Neutrophil (primary cell): Measurements from ENCODE around the gene PRTN3.

Source experiments
- H3K27ac ChIP-seq: fragments of 200-600 bp; sonication (generic); 2 replicates; pipeline ENCODE4 v1.5.1; 2016; ENCODE audit warnings: mild to moderate bottlenecking, moderate library complexity
- H3K27me3 ChIP-seq: fragments of 200-600 bp; sonication (generic); 2 replicates; pipeline ENCODE4 v1.6.0; 2016; ENCODE audit warnings: mild to moderate bottlenecking
- H3K36me3 ChIP-seq: fragments of 200-600 bp; sonication (generic); 2 replicates; pipeline ENCODE4 v1.5.1; 2017
- H3K4me1 ChIP-seq, 2 experiments: fragments of 200-600 bp in 1 of 2; sonication (generic) in 1 of 2; 1 replicate in 1 of 2; 2 replicates in 1 of 2; pipeline versions ENCODE4 v1.5.1 to v1.6.1; 2013 to 2016; ENCODE audit warnings: low read depth in 1 of 2, low read length in 1 of 2, mild to moderate bottlenecking in 1 of 2, moderate library complexity in 1 of 2; ENCODE audit not compliant: control insufficient read depth in 1 of 2, insufficient read depth in 1 of 2
- H3K4me3 ChIP-seq, 2 experiments: fragments of 200-600 bp in 1 of 2; sonication (generic) in 1 of 2; 1 replicate in 1 of 2; 2 replicates in 1 of 2; pipeline ENCODE4 v1.5.1; 2013 to 2016; ENCODE audit warnings: low read depth in 1 of 2, low read length in 1 of 2, mild to moderate bottlenecking in 1 of 2, moderate library complexity in 1 of 2
- H3K9me3 ChIP-seq: fragments of 200-600 bp; sonication (generic); 2 replicates; pipeline ENCODE4 v1.5.1; 2016
- TF ChIP-seq, protein P1 (sequence below): fragments of 200-600 bp; sonication (generic); IDR thresholded peaks from 2 replicates; pipeline ENCODE4 v1.5.1; 2016; ENCODE audit warnings: antibody characterized with exemption

PRTN3 gene, protein sequence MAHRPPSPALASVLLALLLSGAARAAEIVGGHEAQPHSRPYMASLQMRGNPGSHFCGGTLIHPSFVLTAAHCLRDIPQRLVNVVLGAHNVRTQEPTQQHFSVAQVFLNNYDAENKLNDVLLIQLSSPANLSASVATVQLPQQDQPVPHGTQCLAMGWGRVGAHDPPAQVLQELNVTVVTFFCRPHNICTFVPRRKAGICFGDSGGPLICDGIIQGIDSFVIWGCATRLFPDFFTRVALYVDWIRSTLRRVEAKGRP

DNA sequence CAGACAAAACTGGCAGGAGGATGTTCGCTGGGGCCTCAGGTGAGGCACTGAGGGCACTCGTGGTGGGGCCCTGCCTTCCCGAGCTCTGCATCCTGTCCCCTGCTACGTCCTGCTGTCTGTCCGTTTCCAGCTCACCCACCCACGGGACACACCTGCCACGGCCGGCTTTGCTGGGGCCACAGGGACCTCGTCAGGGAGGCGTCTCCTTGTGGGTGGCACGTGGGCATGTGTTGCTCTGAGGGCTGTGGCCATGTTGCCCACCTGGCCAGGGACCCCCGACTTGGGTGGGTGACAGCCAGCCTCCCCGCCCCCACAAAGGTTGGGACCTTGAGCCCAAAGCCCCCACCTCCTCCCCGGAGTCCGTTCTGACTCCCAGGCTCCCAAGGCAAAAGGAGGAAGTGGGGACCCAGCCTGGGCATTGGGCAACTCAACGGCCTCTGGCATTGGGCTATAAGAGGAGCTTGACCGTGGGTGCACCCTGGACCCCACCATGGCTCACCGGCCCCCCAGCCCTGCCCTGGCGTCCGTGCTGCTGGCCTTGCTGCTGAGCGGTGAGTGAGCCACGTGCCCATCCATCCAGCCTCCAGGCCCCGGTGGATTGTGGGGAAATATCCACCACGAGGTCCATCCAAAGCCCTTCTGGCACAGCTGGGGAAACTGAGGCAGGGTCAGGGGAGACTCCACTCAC is at the start of gene PRTN3:
PRTN3 (plus strand) TSS at position 481 of the 688 bp plus-strand sequence; CDS start at position 491, 10 bp downstream.
- no peaks in the 10 kb centered on the region for H3K9me3 ChIP-seq
- TF ChIP-seq, protein P1, sequence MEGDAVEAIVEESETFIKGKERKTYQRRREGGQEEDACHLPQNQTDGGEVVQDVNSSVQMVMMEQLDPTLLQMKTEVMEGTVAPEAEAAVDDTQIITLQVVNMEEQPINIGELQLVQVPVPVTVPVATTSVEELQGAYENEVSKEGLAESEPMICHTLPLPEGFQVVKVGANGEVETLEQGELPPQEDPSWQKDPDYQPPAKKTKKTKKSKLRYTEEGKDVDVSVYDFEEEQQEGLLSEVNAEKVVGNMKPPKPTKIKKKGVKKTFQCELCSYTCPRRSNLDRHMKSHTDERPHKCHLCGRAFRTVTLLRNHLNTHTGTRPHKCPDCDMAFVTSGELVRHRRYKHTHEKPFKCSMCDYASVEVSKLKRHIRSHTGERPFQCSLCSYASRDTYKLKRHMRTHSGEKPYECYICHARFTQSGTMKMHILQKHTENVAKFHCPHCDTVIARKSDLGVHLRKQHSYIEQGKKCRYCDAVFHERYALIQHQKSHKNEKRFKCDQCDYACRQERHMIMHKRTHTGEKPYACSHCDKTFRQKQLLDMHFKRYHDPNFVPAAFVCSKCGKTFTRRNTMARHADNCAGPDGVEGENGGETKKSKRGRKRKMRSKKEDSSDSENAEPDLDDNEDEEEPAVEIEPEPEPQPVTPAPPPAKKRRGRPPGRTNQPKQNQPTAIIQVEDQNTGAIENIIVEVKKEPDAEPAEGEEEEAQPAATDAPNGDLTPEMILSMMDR: no peak
- H3K4me3 ChIP-seq: peak within 1 kb of the TSS in 1 of 2 experiments; percentile 24
- H3K27me3 ChIP-seq: peaks cover 50% of the 10 kb centered on the region
- peaks cover 53 to 56% of the 10 kb centered on the region in 2 experiments for H3K4me1 ChIP-seq
- no peaks in the 10 kb centered on the region for H3K36me3 ChIP-seq
- no peak within 1 kb of the TSS for H3K27ac ChIP-seq

DNA sequence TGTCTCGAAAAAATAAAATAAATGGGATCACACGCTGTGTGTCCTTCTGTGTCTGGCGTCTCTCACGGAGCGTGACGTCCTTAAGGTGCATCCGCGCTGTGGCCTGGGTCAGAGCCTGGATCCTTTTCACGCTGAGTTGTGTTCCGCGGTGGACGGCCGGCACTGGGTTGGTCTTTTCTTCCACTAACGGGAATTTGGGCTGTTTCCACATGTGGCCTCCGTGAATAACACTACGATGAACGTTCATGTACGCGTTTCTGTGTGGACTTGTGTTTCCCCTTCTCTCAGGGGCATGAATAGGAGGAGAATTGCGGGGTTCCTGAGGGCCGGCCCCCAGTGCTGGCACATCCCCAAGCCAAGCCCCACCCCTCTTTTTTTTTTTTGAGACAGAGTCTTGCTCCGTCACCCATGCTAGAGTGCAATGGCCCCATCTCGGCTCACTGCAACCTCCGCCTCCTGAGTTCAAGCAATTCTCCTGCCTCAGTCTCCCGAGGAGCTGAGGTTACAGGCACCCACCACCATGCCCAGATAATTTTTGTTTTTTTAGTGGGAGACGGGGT is 49.7 kb upstream of the PRTN3 start:
- H3K27ac ChIP-seq: no peak overlapping the region
- H3K36me3 ChIP-seq: no peaks in the 10 kb centered on the region
- TF ChIP-seq, protein P1: no peak
- no peaks in the 10 kb centered on the region for H3K27me3 ChIP-seq
- peaks cover 13% of the 10 kb centered on the region in 2 experiments for H3K4me1 ChIP-seq
- no peak overlapping the region for H3K4me3 ChIP-seq
- H3K9me3 ChIP-seq: no peaks in the 10 kb centered on the region

GRCh38 chr19:791567-792305 is 49.1 kb upstream of the PRTN3 start:
- TF ChIP-seq, protein P1: no peak
- Histone ChIP-seq H3K27me3 (no peaks in the 10 kb centered on the region), H3K36me3 (no peaks in the 10 kb centered on the region), H3K27ac (no peak overlapping the region), H3K4me3 (no peak overlapping the region), H3K4me1 (peaks cover 18 to 19% of the 10 kb centered on the region in 2 experiments), H3K9me3 (no peaks in the 10 kb centered on the region)

- no peak overlapping the region for H3K27ac ChIP-seq
- H3K27me3 ChIP-seq: no peaks in the 10 kb centered on the region
- no peaks in the 10 kb centered on the region for H3K9me3 ChIP-seq
- TF ChIP-seq, protein P1: no peak
- no peaks in the 10 kb centered on the region for H3K36me3 ChIP-seq
- no peak overlapping the region for H3K4me3 ChIP-seq
- H3K4me1 ChIP-seq: peaks cover 18 to 19% of the 10 kb centered on the region in 2 experiments
Measured at GRCh38 chr19:792306-792885, 48.4 kb upstream of the PRTN3 start.

- Histone ChIP-seq H3K9me3 (no peaks in the 10 kb centered on the region), H3K4me1 (peaks cover 22 to 24% of the 10 kb centered on the region in 2 experiments), H3K4me3 (no peak overlapping the region), H3K27me3 (no peaks in the 10 kb centered on the region), H3K27ac (no peak overlapping the region), H3K36me3 (no peaks in the 10 kb centered on the region)
- TF ChIP-seq, protein P1: no peak
Measured at GRCh38 chr19:793806-794205, 47.0 kb upstream of the PRTN3 start.
